GM18517 (cell line): ENCODE measurements around the gene CTSH.
"Not testable (repeated sequence)": the region's sequence is repeated elsewhere in the genome, so short reads cannot be mapped to it uniquely, and the experiment has no call there.

Source experiments
- ATAC-seq: cut with Tn5 transposase; IDR thresholded peaks from one replicate; pipeline ENCODE4 v1.9.1; 2021; ENCODE audit warnings: mild to moderate bottlenecking, moderate library complexity; ENCODE audit not compliant: unreplicated experiment

Gene CTSH

GRCh38 chr15:78898540-78898939, 46.3 kb downstream of the CTSH start:
- ATAC-seq: no peak

DNA sequence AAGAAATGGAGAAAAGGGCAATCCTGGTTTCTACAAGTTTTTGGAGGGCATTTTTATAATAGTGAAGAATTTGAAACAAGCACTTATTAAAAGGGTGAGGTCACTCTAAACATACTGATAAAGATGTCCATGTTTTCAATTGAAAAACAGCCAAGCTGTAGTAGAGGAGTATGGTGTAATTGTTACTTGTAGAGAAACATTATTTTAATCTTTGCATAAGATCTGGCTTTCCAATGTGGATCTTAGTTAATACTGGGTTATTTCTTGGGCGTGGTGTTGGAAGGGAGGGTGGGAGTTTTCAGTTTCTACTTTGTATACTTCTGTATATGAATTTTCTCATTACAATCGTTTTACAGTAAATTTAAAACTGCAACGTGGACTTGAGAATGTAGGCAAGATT, 49.4 kb downstream of the CTSH start:
- no peak for ATAC-seq

GRCh38 chr15:78893538-78893937, 51.3 kb downstream of the CTSH start:
- no peak for ATAC-seq

GRCh38 chr15:78889000-78889399, 55.8 kb downstream of the CTSH start:
- ATAC-seq: no peak

DNA sequence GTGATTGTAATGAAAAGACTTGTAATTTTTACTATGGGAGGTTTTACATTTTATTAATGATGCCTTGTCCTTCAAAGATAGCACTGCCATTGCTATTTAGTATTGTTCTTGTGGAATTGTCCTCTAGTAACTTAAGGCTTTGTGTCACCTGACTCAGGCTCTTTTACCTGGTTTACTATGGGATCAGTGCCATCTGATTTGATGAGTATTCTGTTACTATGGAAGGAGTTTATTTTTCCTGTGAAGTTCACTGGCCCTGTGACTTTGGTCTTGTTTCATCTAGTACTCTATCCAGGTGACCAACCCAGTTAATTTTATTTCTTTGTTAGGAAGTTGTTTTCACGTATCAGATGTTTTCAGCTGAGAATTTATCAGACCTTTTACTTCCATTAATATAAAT, 63.2 kb downstream of the CTSH start:
- ATAC-seq: no peak

DNA sequence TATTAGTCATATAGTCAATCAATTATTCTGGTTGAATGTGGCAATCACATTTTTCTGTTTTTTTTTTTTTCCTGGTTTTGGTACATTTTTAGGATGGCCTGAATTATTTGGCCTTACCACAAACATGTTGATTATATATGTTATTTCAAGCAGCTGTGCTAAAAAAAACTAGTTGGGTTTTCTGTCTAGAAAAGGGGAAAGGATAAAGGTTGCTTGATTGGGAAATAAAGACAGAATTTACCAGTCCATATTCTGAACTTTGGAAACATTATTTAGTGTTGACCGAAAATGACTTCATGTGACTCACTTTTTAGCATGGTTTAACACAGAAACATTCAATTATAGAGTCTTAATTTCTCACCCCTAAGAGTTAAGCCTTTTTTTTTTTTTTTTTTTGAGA, 64.0 kb downstream of the CTSH start:
- no peak for ATAC-seq

DNA sequence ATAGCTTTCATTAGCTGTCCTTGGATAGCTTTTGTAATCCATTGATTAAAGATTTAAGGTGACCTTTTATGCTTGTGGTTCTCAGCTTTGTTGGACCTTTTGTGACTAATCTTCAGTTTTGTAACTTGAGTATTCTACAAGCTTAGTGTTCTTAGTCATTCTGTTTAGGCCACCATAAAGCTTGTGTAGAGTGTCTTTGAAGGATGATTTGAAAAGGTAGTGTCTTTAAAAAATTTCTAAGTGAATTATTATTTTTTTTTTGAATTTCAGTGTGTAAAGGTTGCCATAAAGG, 64.7 kb downstream of the CTSH start:
- ATAC-seq: no peak

GRCh38 chr15:78879517-78880241, 65.2 kb downstream of the CTSH start:
- no peak for ATAC-seq

DNA sequence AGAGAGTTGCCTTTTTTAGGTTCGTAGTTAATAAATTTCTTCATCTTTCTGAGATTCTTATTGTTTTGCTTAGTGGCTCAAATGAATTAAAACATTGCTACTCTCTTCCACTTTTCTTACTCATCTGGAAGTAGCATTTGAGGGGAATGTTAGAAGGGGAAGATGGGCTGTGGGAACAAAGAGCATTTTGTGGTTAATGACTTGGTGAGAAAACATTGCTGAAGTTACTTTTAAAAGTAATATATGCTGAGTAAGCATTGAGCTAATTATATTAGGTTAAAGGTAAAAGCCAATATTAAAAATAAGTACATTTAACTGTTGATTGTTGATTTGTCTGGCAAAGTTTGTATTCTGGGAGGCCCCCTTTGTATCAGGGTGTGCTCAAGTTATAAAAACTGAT, 66.5 kb downstream of the CTSH start:
- no peak for ATAC-seq

DNA sequence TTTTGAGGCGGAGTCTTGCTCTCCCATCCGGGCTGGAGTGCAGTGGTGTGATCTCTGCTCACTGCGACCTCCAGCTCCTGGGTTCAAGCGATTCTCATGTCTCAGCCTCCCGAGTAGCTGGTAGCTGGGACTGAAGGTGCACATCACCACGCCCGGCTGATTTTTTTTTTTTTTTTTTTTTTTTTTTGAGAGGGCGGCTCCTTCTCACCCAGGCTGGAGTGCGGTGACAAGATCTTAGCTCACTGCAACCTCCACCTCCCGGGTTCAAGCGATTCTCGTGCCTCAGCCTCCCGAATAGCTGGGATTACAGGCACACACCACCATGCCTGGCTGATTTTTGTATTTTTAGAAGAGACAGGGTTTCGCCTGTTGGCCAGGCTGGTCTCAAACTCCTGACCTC, 67.9 kb downstream of the CTSH start:
- not testable (repeated sequence) for ATAC-seq

- ATAC-seq: no peak
Measured at GRCh38 chr15:78875107-78875914, 69.5 kb downstream of the CTSH start.

- ATAC-seq: no peak
Measured at GRCh38 chr15:78873793-78874765, 70.8 kb downstream of the CTSH start.

DNA sequence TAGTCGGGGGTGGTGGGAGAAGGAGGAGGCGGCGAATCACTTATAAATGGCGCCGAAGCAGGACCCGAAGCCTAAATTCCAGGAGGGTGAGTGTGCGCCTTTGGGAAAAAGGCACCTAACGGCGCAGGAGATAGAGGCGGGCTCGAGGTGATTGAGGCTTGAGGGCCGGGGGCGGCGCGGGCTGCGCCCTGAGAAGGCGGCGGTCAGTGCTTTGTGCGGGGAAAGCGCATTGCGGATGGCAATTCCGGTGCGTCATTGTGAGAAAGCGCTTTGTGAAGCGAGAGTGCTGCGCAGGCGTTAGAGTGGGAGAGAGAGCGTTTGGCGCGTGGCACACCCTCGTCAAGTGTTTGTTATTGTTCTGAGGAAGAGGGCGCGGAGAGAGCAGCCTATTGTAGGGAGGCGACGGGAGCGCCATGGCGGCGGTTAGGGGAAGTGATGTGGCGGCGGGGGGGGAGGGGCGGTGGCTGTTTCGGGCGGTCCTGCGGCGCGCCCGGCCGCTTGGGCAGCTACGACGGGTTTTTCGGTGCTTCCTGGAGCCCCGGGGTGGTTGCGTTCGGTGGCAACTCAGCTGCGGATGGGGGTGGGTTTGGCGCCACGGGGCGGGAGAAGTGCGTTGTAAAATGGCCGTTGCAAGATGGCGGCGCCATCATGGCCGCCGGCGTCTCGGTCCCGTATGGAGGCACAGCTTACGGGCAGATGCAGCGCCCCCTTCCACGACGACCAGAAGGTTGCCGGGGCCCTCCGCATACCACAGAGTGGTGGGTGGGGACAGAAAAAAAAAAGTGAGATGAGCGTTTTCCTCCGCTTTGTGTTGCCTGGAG, 71.7 kb downstream of the CTSH start:
- ATAC-seq: peak; percentile 62

DNA sequence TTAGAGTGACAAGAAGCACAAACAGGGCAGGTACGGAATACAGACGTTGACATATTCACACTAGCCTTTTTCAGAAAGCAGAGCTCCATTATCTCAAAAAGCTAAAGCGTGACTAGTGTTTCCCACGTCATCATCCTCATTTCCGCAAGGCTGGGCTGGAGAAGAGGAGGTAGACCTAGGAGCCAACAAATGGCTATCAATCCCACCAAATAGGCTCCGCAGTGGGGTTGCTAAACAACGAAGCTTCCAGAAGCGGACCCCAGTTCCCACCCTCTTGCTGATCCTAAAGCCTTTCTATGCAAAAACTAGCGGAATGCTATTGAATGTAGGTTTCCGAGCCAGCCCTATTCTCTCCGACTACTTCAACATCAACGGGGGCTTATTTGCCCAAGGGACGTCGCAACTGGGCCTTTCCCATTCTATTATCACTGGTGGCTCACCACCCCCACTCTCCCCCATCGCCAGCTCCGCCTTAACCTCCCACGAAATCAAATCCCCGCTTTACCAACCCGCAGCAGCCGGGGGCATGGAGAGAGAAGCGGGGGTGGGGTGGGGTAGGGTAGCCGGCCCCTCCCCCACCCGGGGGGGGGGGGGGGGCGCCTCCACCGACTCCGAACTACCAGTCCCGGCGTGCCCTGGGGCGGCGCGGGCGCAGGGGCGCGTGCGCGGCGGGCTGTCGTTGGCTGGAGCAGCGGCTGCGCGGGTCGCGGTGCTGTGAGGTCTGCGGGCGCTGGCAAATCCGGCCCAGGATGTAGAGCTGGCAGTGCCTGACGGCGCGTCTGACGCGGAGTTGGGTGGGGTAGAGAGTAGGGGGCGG, 72.5 kb downstream of the CTSH start, which contains the start of gene MORF4L1:
Gene MORF4L1 (plus strand): TSS at position 736 of the 817 bp plus-strand sequence. CDS start 128 bp downstream, outside the sequence.
- ATAC-seq: peak; percentile 63

- not testable (repeated sequence) for ATAC-seq
Measured at GRCh38 chr15:78871483-78872127, 73.2 kb downstream of the CTSH start.
